HG03039 (cell line): ENCODE data around the gene SRCIN1.

ENCODE experiments used
- ATAC-seq: cut with Tn5 transposase; IDR thresholded peaks from one replicate; pipeline ENCODE4 v1.9.1; 2021; ENCODE audit warnings: mild to moderate bottlenecking, moderate library complexity; ENCODE audit not compliant: unreplicated experiment

SRCIN1 gene

DNA sequence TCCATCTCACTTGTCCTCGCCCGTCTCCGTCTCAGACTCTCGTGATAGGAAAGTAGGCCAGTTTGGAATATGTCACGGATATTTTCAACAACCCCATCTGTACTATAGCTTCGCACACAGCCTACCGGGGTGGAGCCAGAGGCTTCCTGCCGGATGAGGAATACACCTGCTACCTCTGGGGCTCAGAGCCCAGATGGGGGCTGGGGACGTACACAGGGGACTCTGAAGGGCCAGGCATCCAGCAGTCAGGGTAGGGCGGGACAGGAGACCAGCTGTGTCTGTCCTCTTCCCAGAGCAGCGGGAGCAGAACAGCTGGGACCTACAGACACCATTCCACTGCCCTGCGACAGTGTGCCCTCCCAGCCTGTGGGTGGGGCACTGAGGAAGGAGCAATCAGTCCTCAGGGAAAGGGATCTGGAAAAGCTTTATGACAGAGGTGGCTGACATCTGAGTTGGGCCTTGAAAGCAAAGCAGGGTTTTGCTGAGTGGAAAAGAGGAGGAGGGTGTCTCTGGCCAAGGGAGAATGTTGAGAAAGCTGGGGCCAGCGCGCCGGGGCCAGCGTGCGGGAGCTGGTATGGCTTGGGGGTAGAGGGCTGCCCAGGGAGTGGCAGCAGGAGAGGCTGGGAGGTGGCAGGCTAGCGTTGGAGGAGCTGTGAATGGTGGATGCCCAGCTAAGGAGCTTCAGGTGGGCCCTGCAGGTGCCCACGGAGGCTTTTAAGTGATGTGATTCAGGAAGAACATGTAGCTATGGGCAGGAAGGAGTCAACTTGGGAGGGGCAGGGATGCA is 11.5 kb upstream of the SRCIN1 start:
- ATAC-seq = no peak

DNA sequence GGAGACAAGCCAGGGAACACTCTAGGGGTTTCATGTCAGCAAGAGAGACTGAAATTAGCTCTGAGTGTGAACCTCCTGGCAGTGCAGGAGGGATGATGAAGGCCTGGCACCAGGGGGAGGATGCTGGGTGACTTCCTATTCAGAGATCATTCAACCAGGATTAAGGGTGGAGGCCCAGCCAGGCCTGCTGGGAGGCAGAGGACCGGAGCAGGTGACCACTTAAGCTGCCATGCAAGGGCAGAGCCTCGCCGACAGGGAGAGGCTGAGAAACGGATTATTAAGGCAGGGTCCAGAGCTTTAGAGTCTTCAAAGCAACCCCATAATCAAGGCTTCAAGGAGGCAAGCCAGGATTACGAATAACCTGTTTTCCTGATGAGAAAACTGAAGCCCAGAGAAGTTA is 10.6 kb upstream of the SRCIN1 start:
- ATAC-seq = no peak

DNA sequence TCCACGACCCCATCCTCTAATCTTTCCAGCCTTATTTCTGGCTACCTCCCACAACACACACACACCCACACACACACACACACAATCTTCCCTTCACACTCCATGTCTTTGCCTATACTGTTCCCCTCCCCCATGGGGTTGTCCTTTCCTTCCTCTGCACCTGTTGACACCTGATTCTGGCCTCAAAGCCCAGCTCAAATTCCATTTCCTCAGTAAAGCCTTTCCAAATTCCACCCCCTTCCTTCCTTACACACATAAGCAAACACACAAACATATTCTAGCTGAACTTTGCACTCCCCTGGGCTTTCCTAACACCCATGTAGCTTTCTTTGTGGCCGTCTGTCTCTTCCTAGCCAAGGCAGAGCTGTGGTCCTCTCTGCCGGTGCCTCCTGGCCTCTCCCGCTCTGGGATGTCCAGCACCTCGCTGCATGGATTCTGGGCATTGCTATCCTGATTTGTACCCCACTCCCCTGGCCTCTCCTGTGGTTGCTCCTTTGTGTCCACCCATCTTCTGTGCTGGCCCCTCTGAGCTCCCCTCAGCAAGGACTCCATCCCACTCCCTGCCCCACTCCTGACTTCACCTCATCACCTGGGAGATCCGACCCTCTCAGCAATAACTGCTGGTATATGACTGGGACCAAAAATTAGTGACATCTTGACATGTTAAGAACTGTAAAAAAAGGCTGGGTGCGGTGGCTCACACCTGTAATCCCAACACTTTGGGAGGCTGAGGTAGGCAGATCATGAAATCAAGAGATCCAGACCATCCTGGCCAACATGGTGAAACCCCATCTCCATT is 8.4 kb upstream of the SRCIN1 start:
- no peak for ATAC-seq

DNA sequence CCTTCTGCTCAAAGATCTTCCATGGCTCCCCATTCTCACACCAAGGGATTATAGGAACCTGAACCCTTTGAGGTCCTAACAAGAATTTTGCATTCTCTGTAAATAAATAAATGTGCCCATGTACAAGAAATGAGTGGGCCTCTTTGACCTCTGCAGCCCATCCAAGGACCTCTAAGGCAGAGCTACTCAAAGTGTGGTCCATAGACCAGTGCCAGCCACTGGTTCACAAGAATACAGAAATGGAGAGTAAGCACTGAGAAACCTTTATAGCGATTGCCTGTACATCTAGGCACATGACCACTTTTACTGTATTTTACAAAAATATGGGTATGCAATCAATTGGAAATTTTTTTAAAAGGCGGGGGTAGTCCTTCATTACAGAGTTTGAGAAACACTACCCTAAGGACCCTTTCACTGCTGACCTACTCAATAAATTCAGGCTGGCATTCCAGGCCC is 7.8 kb upstream of the SRCIN1 start:
- no peak for ATAC-seq

DNA sequence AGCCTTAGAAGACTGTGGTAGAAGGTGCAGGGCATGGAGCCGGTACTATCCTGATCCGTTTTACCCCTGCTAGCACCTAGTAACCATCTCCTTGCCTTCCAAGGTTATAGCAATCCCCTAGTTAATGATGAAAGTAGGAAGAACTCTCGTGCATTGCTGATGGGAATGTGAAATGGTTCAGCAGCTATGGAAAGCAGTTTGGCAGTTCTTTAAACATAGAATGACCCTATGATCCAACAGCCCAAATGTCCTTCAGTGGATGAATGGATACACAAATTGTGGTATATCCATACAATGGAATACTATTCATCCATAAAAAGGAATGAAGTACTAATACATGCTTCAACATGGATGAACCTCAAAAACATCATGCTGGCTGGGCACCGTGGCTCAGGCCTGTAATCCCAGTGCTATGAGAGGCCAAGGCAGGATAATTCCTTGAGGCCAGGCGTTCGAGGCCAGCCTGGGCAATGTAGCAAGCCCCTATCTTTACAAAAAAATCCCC is 6.2 kb upstream of the SRCIN1 start:
- ATAC-seq = no peak

DNA sequence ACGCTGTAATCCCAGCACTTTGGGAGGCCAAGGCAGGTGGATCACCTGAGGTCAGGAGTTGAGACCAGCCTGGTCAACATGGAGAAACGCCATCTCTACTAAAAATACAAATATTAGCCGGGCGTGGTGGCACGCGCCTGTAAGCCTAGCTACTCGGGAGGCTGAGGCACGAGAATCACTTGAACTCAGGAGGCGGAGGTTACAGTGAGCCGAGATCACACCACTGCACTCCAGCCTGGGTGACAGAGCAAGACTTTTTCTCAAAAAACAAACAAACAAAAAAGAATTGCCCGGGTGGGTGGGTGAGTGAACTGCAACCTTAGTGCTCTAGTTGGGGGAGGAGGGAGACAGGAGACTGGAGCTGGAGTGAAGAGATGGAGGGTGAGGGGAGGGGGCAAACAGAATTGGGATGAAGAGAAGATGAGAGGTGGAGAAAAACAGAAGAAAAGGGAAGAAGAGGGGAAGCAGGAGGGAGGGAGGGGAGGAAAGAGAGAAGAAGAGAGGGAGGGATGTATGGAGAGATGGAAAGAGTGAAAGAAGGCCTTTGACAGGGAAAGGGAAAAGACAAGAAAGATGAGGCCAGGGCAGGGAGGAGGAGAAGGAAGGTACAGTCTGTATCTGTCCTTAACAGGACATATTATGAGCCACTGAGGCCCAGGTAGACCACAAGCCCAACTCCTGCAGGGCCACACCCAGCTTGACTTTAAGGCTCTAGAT is 5.5 kb upstream of the SRCIN1 start:
- ATAC-seq = no peak

DNA sequence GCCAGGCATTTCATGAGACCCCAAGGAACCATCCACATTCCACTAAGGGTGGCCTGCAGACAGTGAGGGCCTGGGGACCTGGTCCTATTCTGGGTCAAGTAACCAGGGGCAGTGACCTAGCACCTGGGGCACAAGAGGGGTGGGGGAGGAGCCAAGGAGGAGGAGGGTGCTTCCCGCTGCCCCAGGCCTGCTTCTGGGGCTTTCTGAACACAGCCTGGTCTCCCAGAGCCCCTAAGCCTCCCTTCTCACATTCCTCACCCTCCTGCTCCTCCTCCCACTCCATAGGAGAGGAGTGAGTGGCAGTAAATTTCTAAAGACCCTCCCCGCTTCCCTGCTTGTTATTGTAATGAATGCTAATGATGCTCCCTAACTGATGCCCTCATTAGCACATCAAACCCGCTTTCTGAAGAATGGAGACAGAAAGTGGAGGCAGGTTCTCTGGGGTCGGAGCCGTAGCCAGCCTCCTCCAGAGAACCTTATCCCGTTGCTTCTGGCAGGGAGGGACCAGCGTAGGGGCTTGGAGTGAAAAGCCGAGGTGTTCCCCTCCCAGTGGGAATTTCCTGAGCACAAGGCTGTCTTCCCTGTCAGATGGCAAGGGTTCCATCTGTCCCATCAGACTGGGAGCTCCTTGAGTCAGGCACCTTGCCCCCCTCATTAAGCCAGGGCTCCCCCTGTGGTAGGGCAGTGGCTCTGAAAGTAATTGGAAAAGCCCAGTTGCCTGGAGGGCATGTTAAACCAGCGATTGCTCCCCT is 3.7 kb upstream of the SRCIN1 start:
- ATAC-seq = no peak

DNA sequence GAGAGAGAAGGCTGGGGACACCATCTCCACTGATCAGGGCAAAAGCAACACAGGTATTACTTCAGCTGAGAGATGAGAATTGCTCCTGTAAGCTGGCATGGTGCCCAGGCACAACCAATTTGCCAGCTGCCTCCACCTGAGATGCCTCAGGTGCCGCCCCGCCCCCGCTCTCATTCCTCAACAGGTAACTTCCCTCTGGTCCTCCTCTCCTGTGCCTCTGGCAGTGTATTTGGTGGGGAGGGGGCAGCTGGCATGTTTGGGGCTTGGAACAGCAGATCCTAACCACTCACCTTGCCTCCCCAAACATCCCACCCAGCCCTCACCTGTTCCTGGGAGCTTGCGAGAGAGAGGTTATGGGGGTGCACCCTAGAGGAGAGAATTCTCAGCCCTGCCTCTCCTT is 2.9 kb upstream of the SRCIN1 start:
- ATAC-seq = no peak

DNA sequence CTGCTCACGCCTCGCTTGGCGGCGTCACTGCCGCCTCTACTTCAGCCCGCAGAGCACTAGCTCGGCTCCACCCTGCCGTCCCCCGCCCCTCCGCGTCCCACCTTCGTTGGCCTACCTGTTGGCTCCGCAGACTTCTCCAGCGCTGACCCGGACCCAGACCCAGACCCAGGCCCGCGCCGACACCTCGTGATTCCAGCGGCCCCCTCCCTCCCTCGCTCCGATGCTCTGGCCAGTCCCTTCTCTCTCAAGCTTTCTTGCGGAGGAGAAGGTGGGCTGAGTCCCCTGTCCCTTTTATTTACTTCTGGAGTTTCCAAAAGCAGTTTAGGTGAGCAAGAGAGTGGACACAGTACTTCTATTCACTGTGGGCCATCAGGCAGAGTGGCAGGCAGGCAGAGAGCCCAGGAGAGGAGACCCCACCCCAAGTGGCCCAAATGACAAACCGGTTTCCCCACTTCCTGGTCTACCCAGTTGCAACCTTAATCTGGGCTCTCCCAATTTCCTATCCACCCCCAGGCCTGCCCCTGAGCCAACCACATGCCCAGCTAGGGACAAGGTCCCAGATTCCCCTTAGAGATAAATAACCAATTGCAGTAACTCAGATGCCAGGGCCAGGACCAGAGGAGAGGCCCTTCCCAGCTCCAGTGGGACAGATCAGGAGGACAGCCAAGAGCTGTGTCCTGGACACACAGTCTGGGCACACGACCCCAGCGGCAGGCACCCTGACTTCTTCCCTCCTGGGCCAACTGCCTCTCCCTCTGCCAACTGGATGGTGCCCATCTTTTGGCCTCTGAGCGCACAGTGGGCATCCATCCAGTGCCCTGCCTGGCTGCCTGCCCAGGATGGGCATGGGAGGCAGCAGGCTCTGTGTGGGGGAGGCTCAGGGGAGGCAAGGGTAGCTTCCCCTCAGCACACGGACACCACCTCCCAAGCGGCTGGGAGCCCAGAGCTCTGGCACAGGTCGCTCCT is 1.2 kb upstream of the SRCIN1 start:
- no peak for ATAC-seq

DNA sequence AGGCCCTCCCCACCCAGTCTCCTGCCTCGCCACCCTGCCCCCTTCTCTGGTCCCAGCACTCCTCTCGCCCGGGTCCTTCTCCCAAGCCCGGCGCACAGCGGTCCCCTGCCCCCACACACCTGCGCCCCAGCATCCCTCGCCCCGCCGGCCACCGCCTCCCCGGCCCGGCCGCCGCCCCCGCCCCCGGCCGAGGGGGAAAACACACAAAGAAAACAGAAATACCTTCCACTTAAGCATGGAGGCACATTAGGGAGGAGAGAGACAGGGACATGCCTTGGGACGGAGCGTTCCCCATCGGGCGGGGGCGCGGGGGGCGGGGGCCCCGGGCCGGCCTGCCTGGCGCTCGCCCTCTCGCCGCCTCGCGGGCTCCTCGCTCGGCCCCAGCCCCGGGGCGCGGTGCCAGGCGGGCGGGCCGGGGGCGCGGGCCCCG is 326 bp downstream of the SRCIN1 start:
- ATAC-seq = no peak

DNA sequence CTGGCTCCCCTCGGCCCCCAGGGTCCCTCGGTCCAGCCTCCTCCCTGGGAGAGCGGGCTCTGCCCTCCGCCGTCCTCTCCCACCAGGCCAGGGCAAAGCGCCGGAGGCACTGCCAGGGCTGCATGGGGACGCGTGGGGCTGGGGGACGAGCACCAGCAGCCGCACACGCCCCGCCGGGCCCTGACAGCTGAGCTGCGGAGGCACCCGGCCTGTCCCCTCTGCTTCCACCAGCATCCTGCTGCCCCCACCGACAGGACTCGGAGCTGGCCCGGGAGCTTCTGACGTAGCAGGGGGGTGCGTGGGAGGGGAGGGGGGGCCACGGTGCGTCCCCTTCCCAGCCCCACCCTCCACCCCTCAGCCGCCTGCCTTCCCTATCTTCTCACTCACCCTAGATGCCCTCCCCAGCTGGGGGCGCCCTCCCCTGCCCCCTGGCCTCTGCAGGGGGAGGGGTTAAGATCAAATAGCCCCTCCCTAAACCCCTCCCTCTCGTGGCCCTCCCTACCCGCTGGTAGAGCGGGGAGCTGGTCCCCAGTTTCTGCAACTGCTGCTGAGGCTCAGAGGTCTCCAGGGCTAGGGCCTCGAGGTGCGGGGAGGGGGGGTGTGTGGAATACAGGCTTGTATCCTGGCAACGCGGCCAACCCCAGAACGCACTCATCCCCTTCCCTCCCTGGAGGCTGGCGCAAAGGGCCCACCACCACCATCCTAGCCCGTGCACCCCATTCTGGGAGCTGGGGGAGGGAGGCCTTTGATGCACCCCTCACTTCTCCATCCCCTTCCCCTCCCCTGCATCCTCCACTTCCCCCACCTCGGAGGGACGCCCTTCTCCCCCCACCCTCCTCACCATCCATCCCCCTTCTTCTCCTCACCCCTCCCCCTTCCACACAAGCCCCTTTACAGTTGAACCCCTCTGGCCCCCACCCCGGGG is 1.0 kb downstream of the SRCIN1 start:
- ATAC-seq = no peak

DNA sequence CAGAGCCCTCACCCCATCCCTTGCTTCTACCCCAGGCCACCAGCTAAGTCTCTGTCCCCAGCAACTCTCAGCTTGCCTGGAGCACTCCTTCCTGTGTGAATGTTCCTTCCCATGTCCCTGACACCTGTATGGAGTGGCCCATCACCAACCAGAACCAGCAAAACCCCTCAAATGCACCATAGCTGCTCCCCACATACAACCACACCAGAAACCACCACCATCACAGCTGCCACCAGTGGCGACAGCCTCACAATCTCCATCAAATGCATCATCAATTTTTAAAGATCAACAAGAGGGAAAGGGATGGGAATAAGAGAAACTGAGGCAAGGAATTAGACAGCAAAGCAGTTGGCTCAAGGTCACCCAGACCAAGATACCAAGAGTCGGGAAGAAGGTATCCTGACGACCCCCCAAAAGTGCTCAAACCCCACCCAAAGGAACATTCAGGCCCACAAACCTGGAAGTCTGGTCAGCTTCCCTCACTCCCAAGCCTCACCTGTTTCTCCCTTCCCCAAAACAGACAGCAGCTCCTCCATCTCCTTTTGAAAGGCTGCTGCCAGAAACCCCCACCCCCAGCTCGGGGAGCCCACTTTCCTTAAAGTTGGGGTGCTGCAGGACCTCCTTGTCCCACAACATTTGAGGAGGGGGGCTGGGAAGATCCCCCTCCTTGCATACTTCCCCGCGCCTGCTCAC is 1.8 kb downstream of the SRCIN1 start:
- ATAC-seq = no peak

DNA sequence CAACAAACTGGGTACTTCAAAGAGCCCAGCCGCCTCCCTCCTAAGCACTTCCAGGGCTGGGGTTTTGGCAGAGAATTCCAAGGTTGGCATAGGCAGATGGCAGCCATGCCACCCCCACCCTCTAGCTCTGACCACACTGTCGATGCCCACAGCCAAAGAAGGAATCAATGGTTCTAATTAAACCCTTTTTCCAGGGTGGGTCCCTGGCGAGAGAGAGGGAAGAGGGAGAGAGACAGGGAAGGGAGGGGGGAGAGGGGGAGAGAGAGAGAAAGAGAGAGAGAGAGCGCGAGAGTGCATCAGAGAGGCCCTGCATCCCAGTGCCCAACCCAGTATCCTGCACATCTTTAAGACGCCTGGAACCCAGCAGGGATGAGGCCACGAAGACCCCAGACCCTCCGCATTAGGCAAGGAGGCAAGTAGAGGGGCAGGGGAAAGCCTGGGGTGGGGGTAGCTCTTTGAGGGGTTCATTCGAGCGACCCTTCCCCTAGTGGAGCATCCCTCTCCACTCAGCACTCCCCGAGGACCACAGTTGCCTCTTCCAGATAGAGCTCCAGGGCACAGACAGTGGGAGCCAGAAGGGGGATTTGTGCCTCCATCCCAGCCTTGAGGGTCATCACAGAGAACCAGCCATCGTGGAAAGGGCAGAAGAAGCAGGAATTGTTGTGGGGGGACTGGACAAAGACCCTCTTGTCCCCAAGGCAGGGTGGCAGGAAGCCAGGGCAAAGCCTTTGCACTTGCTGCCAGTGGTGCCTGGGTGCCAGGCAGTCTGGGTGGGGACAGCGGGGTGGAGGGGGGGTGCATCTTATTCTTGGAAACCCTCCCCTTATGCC is 2.6 kb downstream of the SRCIN1 start:
- ATAC-seq = no peak

DNA sequence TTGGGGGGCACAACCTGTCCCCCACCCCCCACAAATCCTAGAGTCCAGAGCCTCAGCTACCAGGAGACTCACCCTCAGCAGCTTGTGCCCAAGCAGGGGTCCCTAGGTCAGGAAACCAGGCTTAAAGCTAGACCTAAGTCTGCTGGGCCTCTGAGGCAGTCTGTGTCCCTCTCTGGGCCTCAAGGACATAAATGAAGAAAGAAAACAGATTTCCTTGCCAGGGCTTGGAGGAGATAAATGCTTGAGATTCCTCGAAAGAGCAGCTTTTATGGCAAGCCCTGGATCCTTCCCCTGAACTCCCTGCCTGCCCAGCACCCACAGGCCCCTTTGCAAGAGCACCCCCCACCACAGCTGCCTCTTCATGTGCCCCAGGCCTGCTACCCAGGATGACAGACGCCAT is 3.3 kb downstream of the SRCIN1 start:
- no peak for ATAC-seq

DNA sequence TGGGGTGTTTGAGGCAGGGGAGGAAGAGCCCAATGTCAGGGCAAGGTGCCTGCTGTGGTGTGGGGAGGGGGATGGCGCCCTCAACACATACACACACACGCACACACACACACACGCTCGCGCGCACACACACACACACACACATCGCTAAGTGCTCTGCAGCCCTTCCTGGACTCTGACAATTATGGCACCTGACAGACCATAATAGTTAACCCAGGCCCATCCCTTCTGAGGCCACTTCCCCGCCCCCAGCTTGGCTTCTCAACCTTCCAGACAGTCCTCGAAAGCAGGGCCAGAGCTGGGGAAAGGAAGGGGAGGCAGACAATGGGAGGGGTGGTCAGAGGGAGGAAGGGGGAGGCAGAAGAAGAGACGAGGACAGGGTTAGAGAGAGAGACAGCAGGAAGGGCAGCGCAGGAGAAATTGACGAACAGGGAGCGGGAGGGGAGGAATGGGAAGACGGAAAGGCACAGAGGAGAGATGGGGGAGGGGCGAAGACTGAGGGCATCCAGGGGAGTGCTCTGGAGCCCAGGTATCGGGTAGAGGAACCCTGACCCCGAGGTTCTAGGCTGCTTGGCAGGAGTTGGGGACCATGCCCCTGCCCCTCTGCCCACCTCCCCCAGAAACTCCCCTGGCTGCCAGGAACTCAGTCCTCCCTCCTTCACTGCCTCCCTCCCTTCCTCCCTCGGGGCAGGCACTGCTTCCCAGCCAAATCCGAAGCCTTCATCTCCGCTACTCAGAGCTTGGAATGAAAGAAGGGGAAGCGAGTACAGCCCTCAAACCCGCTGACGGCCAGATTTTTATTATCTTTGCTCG is 4.0 kb downstream of the SRCIN1 start:
- ATAC-seq = no peak

DNA sequence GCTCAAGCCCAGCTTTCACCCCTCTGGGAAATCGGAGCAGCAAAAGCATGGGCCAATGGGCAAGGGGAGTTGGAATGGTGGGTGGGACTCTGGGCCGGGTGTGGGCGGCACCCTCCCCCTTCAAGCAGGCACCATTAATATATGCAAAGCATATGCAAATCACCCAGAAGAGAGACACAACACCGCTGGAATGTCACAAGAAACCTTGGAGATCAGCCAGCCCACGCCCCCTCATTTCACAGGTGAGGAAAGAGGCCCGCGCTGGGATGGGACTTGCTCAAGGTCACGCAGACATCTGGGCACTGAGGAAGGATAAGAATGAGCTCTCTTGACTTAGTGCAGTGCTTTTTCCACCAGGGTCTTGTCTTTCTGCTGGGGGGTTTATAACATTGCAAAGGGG is 4.8 kb downstream of the SRCIN1 start:
- ATAC-seq = no peak
